Breast epithelium (tissue), 3 donors: ENCODE data around the gene CHCHD10.

Experiments used
- CTCF ChIP-seq, 3 donors: fragments of 450-650 bp; IDR thresholded peaks; one replicate each; pipeline ENCODE4 v1.5.1; 2016 to 2017; ENCODE audit warnings: antibody characterized with exemption in 3 of 3, mild to moderate bottlenecking in 3 of 3, moderate library complexity in 3 of 3
- POLR2A ChIP-seq: fragments of 450-650 bp; IDR thresholded peaks from one replicate; pipeline ENCODE4 v1.6.1; 2016; ENCODE audit warnings: antibody characterized with exemption, mild to moderate bottlenecking, moderate library complexity

- TF ChIP-seq CTCF (IDR thresholded peaks at IDR 0.05) (no peak), POLR2A (no peak)
Measured at GRCh38 chr22:23756891-23757290, 10.9 kb downstream of the CHCHD10 start.
